Measurements from ENCODE around the gene TGFBR2.

TGFBR2 gene

GRCh38 chr3:30679045-30679444 is 72.6 kb downstream of the TGFBR2 start:
- no peak for TF ChIP-seq CTCF (IDR thresholded peaks at IDR 0.05; ENCODE audit: low read depth, low read length)
- no peak overlapping the region for H3K4me3 ChIP-seq (ENCODE audit: low read depth, low read length)

DNA sequence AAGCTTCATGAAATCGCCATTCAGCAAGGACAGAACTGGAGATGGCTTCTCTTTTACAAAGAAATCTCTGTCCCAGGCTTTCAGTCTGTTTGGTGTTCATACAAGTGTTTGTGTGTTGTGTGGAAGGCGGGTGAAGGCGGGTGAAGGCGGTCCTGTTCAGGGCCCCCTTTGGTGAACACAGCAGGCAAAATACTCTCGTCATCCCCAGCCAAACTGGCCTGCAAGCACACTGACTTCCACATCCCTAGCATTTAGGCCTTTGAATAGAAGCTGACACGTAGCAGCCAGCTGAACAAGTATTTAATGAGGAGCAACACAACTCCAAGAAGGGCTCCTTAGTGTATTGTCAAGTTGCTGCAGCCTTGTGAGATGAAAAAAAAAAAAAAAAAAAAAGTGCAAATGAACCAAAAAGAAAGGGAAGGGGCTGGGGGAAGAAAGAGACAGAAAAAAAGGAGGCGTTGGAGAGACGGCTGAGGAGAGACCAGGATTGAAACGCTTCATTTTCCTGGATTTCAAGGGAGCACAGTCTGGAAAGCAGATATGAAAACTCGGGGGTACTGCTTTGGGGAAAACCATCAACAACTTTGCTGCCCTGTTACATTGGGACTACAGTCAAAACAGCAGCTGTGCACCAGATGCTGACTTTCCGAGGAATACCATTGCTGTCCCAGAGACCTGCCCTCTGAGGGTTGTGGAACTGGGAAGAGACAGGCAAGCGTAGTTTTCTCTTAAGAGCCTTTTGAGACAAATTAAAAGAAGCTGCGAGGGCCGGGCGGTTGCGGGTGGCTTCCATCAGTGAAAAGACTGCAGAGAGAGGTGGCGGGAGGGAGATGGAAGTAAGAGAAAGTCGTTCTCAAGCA is 74.6 kb downstream of the TGFBR2 start:
- no peak for TF ChIP-seq CTCF (IDR thresholded peaks at IDR 0.05; ENCODE audit: low read depth, low read length)
- peak overlapping the region; percentile 23; the same call in 1 of the 2 replicates for H3K4me3 ChIP-seq (ENCODE audit: low read depth, low read length)

DNA sequence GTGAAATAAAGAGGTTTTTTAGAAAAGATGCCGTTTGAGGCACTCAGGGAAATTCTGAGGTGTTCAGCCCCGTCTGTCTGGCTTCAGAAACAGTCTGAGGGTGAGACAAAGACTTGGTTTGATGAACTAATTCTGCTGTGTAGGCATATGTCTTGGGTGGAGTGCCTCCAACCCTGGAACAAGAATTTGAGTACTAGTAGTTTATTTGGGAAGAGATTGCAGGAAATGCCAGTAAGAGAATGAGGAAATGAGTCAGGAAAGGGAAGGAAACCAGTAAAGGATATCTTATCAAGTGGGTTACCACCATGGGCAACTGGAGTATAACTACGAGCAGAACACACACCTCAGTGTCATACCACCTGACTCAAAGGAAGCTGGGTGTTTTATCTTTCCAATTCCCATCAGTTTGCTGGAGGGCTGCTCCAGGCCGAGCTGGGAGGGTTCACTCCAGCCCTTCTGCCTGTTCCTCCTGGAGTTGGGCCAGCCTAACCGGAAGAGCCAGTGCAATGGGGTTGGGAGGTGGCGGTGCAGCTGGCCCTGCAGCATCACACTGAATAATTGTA is 75.3 kb downstream of the TGFBR2 start:
- H3K4me3 ChIP-seq (ENCODE audit: low read depth, low read length) = peak overlapping the region; percentile 23; the same call in 1 of the 2 replicates
- TF ChIP-seq CTCF (IDR thresholded peaks at IDR 0.05; ENCODE audit: low read depth, low read length) = no peak

GRCh38 chr3:30682434-30683155 is 76.2 kb downstream of the TGFBR2 start:
- no peak overlapping the region for H3K4me3 ChIP-seq (ENCODE audit: low read depth, low read length)
- no peak for TF ChIP-seq CTCF (IDR thresholded peaks at IDR 0.05; ENCODE audit: low read depth, low read length)

DNA sequence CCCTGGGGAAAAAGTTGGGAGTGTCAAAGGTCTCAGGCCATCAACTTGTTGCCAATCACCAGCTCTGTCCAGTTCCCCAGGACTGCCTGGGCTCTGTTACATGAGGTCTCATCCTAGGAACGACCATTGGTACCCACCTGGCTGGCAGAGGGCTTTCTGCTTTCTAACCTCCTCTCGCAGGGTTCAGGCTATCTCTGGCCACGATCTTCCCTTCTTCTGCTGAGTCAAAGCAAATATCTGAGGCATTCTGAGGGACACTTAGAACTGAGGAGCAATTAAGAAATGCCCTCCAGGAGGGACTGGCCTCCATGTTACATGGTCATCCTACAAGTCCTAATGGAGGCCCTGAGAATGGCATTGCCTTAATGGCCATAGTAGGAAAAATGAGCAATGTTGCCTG is 77.4 kb downstream of the TGFBR2 start:
- no peak for TF ChIP-seq CTCF (IDR thresholded peaks at IDR 0.05; ENCODE audit: low read depth, low read length)
- no peak overlapping the region for H3K4me3 ChIP-seq (ENCODE audit: low read depth, low read length)

DNA sequence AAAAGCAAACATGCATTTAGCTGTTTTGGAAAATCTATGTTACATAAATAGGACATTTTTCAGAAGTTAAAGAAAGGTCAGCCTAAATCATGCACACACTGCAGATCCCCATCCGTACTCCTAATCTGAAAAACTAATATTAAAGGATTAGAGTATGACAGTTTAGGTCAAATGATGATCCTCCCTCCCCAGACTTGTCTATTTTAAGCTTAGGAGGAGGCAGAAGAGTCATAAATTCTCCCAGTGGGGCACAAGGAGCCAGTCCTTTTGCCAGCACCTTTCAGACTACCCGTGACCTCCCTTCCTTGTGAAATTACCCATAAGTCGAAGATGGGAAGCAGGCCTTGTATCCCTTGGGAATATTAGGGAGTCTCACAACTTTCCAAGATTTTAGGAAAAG is 78.0 kb downstream of the TGFBR2 start:
- TF ChIP-seq CTCF (IDR thresholded peaks at IDR 0.05; ENCODE audit: low read depth, low read length) = no peak
- no peak overlapping the region for H3K4me3 ChIP-seq (ENCODE audit: low read depth, low read length)

DNA sequence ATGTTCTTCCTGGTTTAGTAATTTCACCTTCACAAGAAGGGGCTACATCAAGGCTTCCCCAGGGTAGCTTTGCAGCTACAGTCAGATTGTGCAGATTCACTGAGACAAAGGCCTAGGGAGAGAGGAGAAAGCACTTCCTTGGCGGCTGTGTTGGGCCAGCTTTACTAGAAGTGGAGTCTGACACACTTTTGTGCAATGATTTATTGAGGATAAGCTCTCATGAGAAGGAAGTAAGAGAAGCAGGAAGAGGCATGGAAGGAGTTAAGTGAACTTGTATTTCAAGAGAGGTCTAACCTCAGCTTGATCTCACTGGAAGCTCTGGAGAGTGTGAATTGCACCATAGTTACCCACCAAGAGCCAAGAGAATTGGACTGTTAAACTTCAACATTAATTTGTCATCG is 78.9 kb downstream of the TGFBR2 start:
- H3K4me3 ChIP-seq (ENCODE audit: low read depth, low read length) = no peak overlapping the region
- TF ChIP-seq CTCF (IDR thresholded peaks at IDR 0.05; ENCODE audit: low read depth, low read length) = no peak
